HG03095 (cell line): ENCODE measurements around the gene DDX4.
"Not testable (repeated sequence)": the region's sequence is repeated elsewhere in the genome, so short reads cannot be mapped to it uniquely, and the experiment has no call there.

Experiments used
- ATAC-seq: cut with Tn5 transposase; IDR thresholded peaks from one replicate; pipeline ENCODE4 v1.9.1; 2021; ENCODE audit warnings: moderate library complexity; ENCODE audit not compliant: unreplicated experiment

The DDX4 gene

GRCh38 chr5:55737793-55738192 is at the start of gene DDX4:
Gene DDX4 (plus strand): TSS chr5:55738061. CDS start chr5:55738964, 903 bp downstream.
- ATAC-seq = no peak

GRCh38 chr5:55691265-55692105 is 46.4 kb upstream of the DDX4 start:
- ATAC-seq = no peak

- ATAC-seq = no peak
These were observed 45.8 kb upstream of the DDX4 start for GRCh38 chr5:55692106-55692417.

GRCh38 chr5:55692509-55692908 is 45.4 kb upstream of the DDX4 start:
- no peak for ATAC-seq

GRCh38 chr5:55694152-55694830 is 43.6 kb upstream of the DDX4 start:
- no peak for ATAC-seq

GRCh38 chr5:55696704-55697103 is 41.2 kb upstream of the DDX4 start:
- not testable (repeated sequence) for ATAC-seq

- no peak for ATAC-seq
These were observed 38.7 kb upstream of the DDX4 start for GRCh38 chr5:55699041-55699688.

- ATAC-seq = no peak
These were observed 37.1 kb upstream of the DDX4 start for GRCh38 chr5:55700745-55701144.

GRCh38 chr5:55701462-55702103 is 36.3 kb upstream of the DDX4 start:
- no peak for ATAC-seq

- ATAC-seq = no peak
These were observed 35.1 kb upstream of the DDX4 start for GRCh38 chr5:55702598-55703345.

- no peak for ATAC-seq
These were observed 31.6 kb upstream of the DDX4 start for GRCh38 chr5:55706230-55706629.

GRCh38 chr5:55708732-55709131 is 29.1 kb upstream of the DDX4 start:
- ATAC-seq = no peak

- ATAC-seq = no peak
These were observed 26.3 kb upstream of the DDX4 start for GRCh38 chr5:55711507-55712022.

- ATAC-seq = peak; percentile 100
These were observed 25.6 kb upstream of the DDX4 start, which contains the start of gene SLC38A9 for GRCh38 chr5:55712023-55712859. Gene SLC38A9 (minus strand): TSS chr5:55712324. CDS start chr5:55697958, 14,366 bp downstream.

GRCh38 chr5:55713871-55714270 is 24.0 kb upstream of the DDX4 start:
- ATAC-seq = no peak

- ATAC-seq = no peak
These were observed 23.5 kb upstream of the DDX4 start for GRCh38 chr5:55714339-55714738.

GRCh38 chr5:55714749-55715148 is 23.1 kb upstream of the DDX4 start:
- ATAC-seq = no peak

- ATAC-seq = no peak
These were observed 22.3 kb upstream of the DDX4 start for GRCh38 chr5:55715519-55716078.

- ATAC-seq = not testable (repeated sequence)
These were observed 18.8 kb upstream of the DDX4 start for GRCh38 chr5:55719026-55719425.
